ENCODE measurements around the gene VEGFB.
A peak's percentile ranks its signal among the peaks of the same experiment; 100 is the strongest.
"Not testable (repeated sequence)": the region's sequence is repeated elsewhere in the genome, so short reads cannot be mapped to it uniquely, and the experiment has no call there.

Gene VEGFB

DNA sequence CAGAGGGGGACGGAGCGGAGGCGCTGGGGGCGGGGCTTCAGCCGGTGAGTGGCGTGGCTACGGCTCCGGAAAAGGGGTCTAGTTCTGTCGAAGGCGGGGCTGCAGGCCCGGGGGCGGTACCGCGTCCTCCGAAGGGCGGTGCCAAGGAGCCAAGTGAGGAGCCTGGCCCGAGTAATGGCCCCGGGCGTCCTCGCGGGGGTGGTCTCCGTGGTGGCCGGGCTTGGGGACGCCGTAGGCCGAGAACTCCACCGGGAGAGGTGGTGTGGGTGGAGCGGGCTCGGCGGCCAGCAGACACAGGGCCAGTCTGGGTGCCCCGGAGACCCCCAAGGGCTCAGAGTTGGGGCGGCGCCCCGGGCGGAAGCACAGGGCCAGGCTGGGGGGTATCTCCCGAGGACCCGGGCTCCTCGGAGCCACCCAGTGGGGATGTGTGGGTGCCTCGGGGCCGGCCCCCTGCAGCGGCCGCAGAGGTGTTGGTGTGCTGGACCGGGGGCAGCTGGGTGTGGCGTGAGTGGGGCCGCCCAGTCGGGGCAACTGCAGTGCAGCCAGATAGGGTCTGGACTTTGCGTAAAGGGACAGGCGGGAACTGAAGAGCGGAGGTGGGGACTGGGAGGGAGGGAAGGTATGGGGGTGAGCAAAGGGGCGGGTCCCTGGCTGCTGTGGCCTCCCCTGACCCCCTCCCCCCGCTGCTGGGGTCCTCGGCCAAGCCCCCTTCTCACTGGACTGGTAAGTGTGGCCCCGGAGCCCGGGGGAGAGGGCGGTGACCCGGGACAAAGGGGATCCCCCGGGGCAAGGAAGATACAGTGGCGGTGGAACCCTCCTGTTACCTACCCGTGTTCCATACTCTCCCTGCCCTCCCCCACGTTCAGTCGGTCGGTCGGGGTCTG, 7.3 kb downstream of the VEGFB start:
- no peaks in the 10 kb centered on the region for H3K27me3 Mint-ChIP-seq
- H3K4me1 Mint-ChIP-seq: peaks cover 63% of the 10 kb centered on the region
- H3K27ac Mint-ChIP-seq: peak overlapping the region; percentile 93
- CTCF ChIA-PET: interaction anchor here (0.6 to 2.3 kb wide), 7 partner anchors 8 to 1591 kb away, joined by 3 to 17 read pairs (median 4); partner anchors contain the start of genes ESRRA, FERMT3, NUDT22 and PLCB3
- H3K36me3 Mint-ChIP-seq: peaks cover 32% of the 10 kb centered on the region
- no peaks in the 10 kb centered on the region for H3K9me3 Mint-ChIP-seq
- peak overlapping the region; percentile 90 for H3K4me3 Mint-ChIP-seq
- DNase-seq: no peak

DNA sequence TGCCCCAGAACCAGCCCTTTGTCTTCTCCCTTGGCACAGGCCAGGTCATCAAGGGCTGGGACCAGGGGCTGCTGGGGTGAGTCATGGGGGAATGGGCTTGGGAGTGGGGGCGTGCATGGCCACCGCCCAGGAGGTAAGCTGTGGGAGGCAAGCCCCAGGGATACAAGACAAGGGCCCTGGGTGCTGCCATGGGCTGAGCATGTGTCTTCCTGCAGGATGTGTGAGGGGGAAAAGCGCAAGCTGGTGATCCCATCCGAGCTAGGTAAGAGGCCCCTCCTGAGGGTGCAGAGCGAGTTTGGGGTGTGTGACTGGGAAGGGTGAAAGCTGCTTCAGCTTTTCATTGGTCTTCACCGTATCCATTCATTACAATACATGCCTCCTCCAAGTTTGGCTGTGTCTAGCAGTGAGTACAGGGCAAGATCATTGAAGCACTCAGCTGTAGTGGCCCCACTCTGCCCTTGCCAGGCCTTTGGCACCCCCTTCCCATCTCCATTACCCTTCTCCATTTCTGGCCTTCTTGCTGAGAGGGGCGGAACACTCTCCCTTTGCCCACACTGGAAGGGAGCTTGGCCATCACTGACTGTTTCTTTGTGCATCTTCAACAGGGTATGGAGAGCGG, 9.0 kb downstream of the VEGFB start:
- H3K4me1 Mint-ChIP-seq: peaks cover 64% of the 10 kb centered on the region
- peaks cover 21% of the 10 kb centered on the region for H3K36me3 Mint-ChIP-seq
- CTCF ChIA-PET: interaction anchor here (0.7 to 3.2 kb wide), 3 partner anchors 38 to 61 kb away, joined by 3 to 17 read pairs (median 16); partner anchors contain the start of genes ESRRA, FERMT3 and GPR137

DNA sequence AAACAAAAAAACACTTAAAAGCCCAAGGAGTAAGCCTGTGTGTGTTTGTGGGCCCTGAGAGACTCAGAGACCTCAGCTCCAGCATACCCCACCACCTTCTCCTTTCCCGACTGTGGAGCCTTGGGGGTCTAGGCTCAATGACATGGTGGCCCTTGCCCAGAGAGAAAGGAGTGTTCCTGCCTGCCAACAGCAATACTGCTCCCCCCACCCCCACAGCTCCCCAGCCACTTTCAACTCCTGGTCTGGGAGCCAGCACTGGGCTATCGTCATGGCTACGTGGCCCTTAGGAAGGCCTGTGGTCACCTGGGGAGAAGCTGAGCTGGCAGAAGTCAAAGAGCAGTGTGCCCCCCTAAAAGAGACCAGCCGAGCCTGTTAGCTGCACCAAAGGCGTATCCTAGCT, 9.7 kb downstream of the VEGFB start:
- DNase-seq: no peak
- peaks cover 56% of the 10 kb centered on the region for H3K4me1 Mint-ChIP-seq
- H3K4me3 Mint-ChIP-seq: peak overlapping the region; percentile 42
- CTCF ChIA-PET: interaction anchor here (2.3 to 3.7 kb wide), 3 partner anchors 38 to 60 kb away, joined by 16 to 25 read pairs (median 17); partner anchors contain the start of genes ESRRA and FERMT3
- no peaks in the 10 kb centered on the region for H3K27me3 Mint-ChIP-seq
- H3K27ac Mint-ChIP-seq: peak overlapping the region; percentile 55
- no peaks in the 10 kb centered on the region for H3K9me3 Mint-ChIP-seq
- peaks cover 13% of the 10 kb centered on the region for H3K36me3 Mint-ChIP-seq

More for the DNA sequence above, 9.0 kb downstream of the VEGFB start:
- DNase-seq: no peak
- Mint-ChIP-seq H3K27me3 (no peaks in the 10 kb centered on the region), H3K27ac (peak overlapping the region; percentile 55), H3K9me3 (no peaks in the 10 kb centered on the region), H3K4me3 (peak overlapping the region; percentile 42)

GRCh38 chr11:64244966-64245365, 10.6 kb downstream of the VEGFB start:
- H3K4me3 Mint-ChIP-seq: peak overlapping the region; percentile 92
- no peak for DNase-seq
- CTCF ChIA-PET: interaction anchor here (1.5 to 3.7 kb wide), 5 partner anchors 11 to 59 kb away, joined by 4 to 25 read pairs (median 11); partner anchors contain the start of genes ESRRA and FERMT3
- no peaks in the 10 kb centered on the region for H3K9me3 Mint-ChIP-seq
- peaks cover 52% of the 10 kb centered on the region for H3K4me1 Mint-ChIP-seq
- H3K36me3 Mint-ChIP-seq: peaks cover 13% of the 10 kb centered on the region
- peak overlapping the region; percentile 87 for H3K27ac Mint-ChIP-seq
- H3K27me3 Mint-ChIP-seq: peaks cover 1% of the 10 kb centered on the region

- DNase-seq: peak; percentile 47
- Mint-ChIP-seq H3K4me1 (peaks cover 50% of the 10 kb centered on the region), H3K9me3 (no peaks in the 10 kb centered on the region), H3K27me3 (peaks cover 3% of the 10 kb centered on the region), H3K36me3 (peaks cover 12% of the 10 kb centered on the region), H3K27ac (peak overlapping the region; percentile 87), H3K4me3 (peak overlapping the region; percentile 92)
- CTCF ChIA-PET: interaction anchor here (1.5 to 3.7 kb wide), 5 partner anchors 11 to 59 kb away, joined by 4 to 25 read pairs (median 11); partner anchors contain the start of genes ESRRA and FERMT3
Observed at GRCh38 chr11:64245401-64245796, 11.0 kb downstream of the VEGFB start.

DNA sequence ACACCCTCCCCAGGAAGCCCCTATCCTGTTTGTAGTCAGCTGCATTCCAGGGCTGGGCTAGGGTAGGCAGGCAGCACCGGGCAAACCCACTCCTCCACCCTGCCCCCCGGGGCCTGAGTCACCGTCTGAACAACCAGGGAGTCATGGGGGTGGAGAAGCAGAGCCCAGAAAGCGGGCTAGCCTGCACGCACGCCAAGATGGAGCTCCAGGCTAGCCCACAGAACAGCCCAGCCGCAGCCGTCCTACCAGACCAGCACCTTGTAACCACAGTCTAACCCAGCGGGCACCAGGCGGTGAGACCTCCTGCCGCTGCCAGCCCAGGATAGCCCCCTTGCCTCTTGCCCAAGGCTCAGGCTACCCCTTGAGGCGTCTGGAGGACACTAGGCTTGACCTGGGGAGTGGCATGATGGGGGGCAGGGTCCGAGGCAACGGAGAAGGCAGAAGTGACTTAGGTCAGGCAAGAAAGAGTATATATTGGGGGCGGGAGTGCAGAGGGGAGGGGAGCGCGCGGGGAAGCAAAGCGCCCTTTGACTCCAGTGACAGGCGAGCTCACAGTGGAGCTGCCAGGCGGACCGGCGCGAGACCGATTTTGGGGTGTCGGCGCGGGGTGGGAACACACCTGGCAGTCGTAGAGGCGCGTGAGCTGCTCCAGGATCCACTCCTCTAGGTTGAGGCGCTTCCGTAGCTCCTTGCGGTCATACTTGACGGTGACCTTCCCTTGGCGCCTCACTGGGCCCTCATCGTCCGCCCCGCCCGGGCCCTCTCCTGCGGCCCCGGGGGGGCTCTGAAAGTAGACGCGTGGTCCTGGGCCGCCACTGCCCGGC, 11.6 kb downstream of the VEGFB start:
- H3K27ac Mint-ChIP-seq: peak overlapping the region; percentile 87
- peaks cover 50% of the 10 kb centered on the region for H3K4me1 Mint-ChIP-seq
- H3K36me3 Mint-ChIP-seq: peaks cover 11% of the 10 kb centered on the region
- DNase-seq: peak; percentile 72
- peaks cover 9% of the 10 kb centered on the region for H3K27me3 Mint-ChIP-seq
- H3K4me3 Mint-ChIP-seq: peak overlapping the region; percentile 92
- H3K9me3 Mint-ChIP-seq: no peaks in the 10 kb centered on the region
- CTCF ChIA-PET: interaction anchor here (0.9 to 3.7 kb wide), 7 partner anchors 10 to 58 kb away, joined by 3 to 25 read pairs (median 6); partner anchors contain the start of genes ESRRA and FERMT3

- H3K36me3 Mint-ChIP-seq, H3K27ac Mint-ChIP-seq, H3K9me3 Mint-ChIP-seq, DNase-seq: not testable (repeated sequence)
- peaks cover 52% of the 10 kb centered on the region for H3K4me1 Mint-ChIP-seq
- CTCF ChIA-PET: interaction anchor here (0.9 to 3.7 kb wide), 4 partner anchors 12 to 54 kb away, joined by 3 to 25 read pairs (median 8); partner anchors contain the start of gene FERMT3
- H3K27me3 Mint-ChIP-seq: peaks cover 10% of the 10 kb centered on the region
- peak overlapping the region; percentile 82 for H3K4me3 Mint-ChIP-seq
Observed at GRCh38 chr11:64246621-64246870, 12.2 kb downstream of the VEGFB start.

GRCh38 chr11:64246871-64247728, 12.7 kb downstream of the VEGFB start, which contains the start of gene PPP1R14B:
PPP1R14B (minus strand) TSS chr11:64246943; CDS start chr11:64246673, 270 bp downstream.
- Mint-ChIP-seq H3K36me3 (peaks cover 10% of the 10 kb centered on the region), H3K27me3 (peaks cover 15% of the 10 kb centered on the region), H3K27ac (peak within 1 kb of the TSS; percentile 87), H3K4me3 (peak within 1 kb of the TSS; percentile 92), H3K4me1 (peaks cover 56% of the 10 kb centered on the region), H3K9me3 (no peaks in the 10 kb centered on the region)
- CTCF ChIA-PET: interaction anchor here (0.9 to 4.3 kb wide), 5 partner anchors 11 to 57 kb away, joined by 3 to 25 read pairs (median 11); partner anchors contain the start of genes ESRRA and FERMT3
- peak; percentile 89 for DNase-seq

GRCh38 chr11:64247729-64248531, 13.5 kb downstream of the VEGFB start:
- Mint-ChIP-seq H3K27me3 (peaks cover 18% of the 10 kb centered on the region), H3K4me3 (peak overlapping the region; percentile 64), H3K36me3 (peaks cover 8% of the 10 kb centered on the region), H3K4me1 (peaks cover 52% of the 10 kb centered on the region), H3K9me3 (no peaks in the 10 kb centered on the region), H3K27ac (no peak overlapping the region)
- CTCF ChIA-PET: interaction anchor here (1.0 to 4.3 kb wide), 3 partner anchors 42 to 56 kb away, joined by 4 to 25 read pairs (median 19); partner anchors contain the start of genes ESRRA and FERMT3
- no peak for DNase-seq

DNA sequence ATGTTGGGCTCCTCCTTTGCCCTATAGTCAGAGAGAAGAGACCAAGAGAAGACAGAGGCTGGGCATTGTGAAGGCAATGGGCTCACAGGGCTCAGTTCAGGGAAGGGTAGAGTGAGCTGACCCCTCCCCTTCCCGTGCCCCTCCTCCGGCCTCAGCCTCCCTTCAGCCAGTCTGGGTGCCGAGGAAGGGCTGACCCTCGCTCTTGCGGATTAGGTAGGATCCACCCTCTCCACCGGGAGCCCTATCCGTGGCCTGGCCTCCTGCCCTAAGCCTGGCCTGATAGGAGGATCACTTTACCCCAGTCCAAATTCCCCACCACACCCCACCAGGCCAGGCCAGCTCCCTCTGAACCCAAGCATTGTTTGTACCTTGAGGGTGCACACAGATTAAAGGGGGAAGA, 14.2 kb downstream of the VEGFB start:
- Mint-ChIP-seq H3K4me3 (peak overlapping the region; percentile 64), H3K27me3 (peaks cover 18% of the 10 kb centered on the region), H3K36me3 (peaks cover 7% of the 10 kb centered on the region), H3K9me3 (no peaks in the 10 kb centered on the region), H3K27ac (no peak overlapping the region), H3K4me1 (peaks cover 50% of the 10 kb centered on the region)
- no peak for DNase-seq
- CTCF ChIA-PET: interaction anchor here (1.0 to 4.3 kb wide), 3 partner anchors 44 to 55 kb away, joined by 4 to 19 read pairs (median 12); partner anchors contain the start of gene ESRRA

GRCh38 chr11:64249038-64249437, 14.7 kb downstream of the VEGFB start:
- H3K27me3 Mint-ChIP-seq: peaks cover 18% of the 10 kb centered on the region

More at GRCh38 chr11:64249038-64249437, 14.7 kb downstream of the VEGFB start:
- no peak overlapping the region for H3K27ac Mint-ChIP-seq
- CTCF ChIA-PET: interaction anchor here (1.0 to 4.3 kb wide), 7 partner anchors 8 to 495 kb away, joined by 3 to 19 read pairs (median 4); partner anchors contain the start of genes ESRRA, FKBP2 and RASGRP2
- peaks cover 50% of the 10 kb centered on the region for H3K4me1 Mint-ChIP-seq
- no peak overlapping the region for H3K4me3 Mint-ChIP-seq
- no peak for DNase-seq
- H3K36me3 Mint-ChIP-seq: peaks cover 2% of the 10 kb centered on the region
- no peaks in the 10 kb centered on the region for H3K9me3 Mint-ChIP-seq
